GM12801 (cell line): ENCODE measurements around the gene NANOS3.

Experiments
- CTCF ChIP-seq: IDR thresholded peaks from one replicate; pipeline ENCODE4 v1.5.1; 2011; ENCODE audit warnings: control low read depth; ENCODE audit not compliant: insufficient read length; ENCODE audit errors: extremely low read depth

Gene NANOS3

GRCh38 chr19:13876834-13877233, at the start of gene NANOS3:
TSS of gene NANOS3 (plus strand) at chr19:13877134. CDS start at chr19:13877249, 115 bp downstream.
- TF ChIP-seq CTCF, result no peak

- no peak for TF ChIP-seq CTCF
These were observed 49.3 kb upstream of the NANOS3 start for GRCh38 chr19:13827656-13828055.

GRCh38 chr19:13830114-13830740, 46.7 kb upstream of the NANOS3 start:
- no peak for TF ChIP-seq CTCF

- no peak for TF ChIP-seq CTCF
These were observed 46.0 kb upstream of the NANOS3 start for GRCh38 chr19:13830741-13831536.

- TF ChIP-seq CTCF, result no peak
These were observed 45.1 kb upstream of the NANOS3 start for GRCh38 chr19:13831537-13832467.

GRCh38 chr19:13833330-13834243, 43.3 kb upstream of the NANOS3 start:
- TF ChIP-seq CTCF, result no peak
